Esophagus squamous epithelium (tissue), 4 donors: Measurements from ENCODE around the gene CCDC88C.

Experiments used
- POLR2A ChIP-seq, 4 donors: fragments of 450-650 bp; IDR thresholded peaks; one replicate each; pipeline ENCODE4 v1.6.1; 2017; ENCODE audit warnings: antibody characterized with exemption in 4 of 4, mild to moderate bottlenecking in 4 of 4, moderate library complexity in 3 of 4
- TF ChIP-seq, protein P1 (sequence below), 6 experiments: fragments of 450-650 bp in 4 of 6; fragments of 200-600 bp in 2 of 6; sonication (generic) in 2 of 6; IDR thresholded peaks; one replicate each; pipeline ENCODE4 v1.5.1; 2016 to 2019; ENCODE audit warnings: antibody characterized with exemption in 6 of 6, mild to moderate bottlenecking in 4 of 6, moderate library complexity in 4 of 6

DNA sequence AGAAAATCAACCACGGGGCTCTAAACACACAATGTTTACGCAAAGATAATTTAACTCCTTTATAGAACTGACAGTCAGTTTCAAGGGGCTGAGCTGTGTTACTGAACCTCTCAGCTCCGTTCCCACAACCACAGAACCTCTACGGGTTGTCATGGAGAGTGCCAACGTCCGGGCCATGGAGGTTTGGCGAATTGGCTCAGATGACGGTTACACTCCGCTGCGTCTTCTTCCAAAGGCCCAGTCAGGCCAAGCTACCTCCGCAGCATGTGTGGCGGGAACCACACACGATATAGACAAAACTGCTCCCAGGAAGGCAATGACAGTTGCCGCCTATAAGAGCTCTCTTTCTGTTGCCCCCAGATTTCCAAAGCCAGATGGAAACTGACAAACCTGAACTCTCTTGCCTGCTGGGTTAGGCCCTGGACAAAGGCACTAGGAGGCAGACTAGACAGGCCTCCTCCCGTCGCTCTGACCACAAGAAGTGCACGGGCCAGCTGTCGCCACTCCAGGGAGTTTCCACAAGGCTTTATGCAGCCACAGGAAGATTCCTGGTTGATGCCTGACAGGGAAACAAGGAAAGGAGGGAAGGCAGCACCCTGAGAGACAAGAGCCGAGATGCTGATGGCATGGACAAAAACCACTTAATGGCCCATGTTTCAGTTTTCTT lies 30.3 kb downstream of the CCDC88C start:
- TF ChIP-seq, protein P1, sequence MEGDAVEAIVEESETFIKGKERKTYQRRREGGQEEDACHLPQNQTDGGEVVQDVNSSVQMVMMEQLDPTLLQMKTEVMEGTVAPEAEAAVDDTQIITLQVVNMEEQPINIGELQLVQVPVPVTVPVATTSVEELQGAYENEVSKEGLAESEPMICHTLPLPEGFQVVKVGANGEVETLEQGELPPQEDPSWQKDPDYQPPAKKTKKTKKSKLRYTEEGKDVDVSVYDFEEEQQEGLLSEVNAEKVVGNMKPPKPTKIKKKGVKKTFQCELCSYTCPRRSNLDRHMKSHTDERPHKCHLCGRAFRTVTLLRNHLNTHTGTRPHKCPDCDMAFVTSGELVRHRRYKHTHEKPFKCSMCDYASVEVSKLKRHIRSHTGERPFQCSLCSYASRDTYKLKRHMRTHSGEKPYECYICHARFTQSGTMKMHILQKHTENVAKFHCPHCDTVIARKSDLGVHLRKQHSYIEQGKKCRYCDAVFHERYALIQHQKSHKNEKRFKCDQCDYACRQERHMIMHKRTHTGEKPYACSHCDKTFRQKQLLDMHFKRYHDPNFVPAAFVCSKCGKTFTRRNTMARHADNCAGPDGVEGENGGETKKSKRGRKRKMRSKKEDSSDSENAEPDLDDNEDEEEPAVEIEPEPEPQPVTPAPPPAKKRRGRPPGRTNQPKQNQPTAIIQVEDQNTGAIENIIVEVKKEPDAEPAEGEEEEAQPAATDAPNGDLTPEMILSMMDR (IDR thresholded peaks at IDR 0.05) = no peak
- no peak for TF ChIP-seq POLR2A (IDR thresholded peaks at IDR 0.05)
